Pancreas (tissue), 10 donors: ENCODE data around the gene WNT16. TPM values are rescaled to one million over a fixed set of nuclear protein-coding genes. Genes with fewer than 3 reads are reported as not detected.

ENCODE experiments used
- ATAC-seq, 4 donors: fragments of 200-7000 bp; cut with Tn5 transposase; one replicate each; pipeline versions ENCODE4 v1.8.0 to v1.9.1; 2020; ENCODE audit warnings: mild to moderate bottlenecking in 4 of 4, moderate library complexity in 4 of 4
- DNase-seq, 6 donors: peaks; one replicate each; pipeline ENCODE4 v3.0.0-alpha.2; 2020
- FAIRE-seq: peaks from 2 replicates; lab custom pipeline; 2012; peaks lifted over from hg19 to GRCh38; lab: Jason Lieb, UNC
- H3K27ac ChIP-seq, 4 donors: fragments of 200-600 bp; sonication (generic); 1 replicate in 3 of 4; 2 replicates in 1 of 4; pipeline versions ENCODE4 v1.5.0 to v1.8.0; 2020
- H3K27me3 ChIP-seq, 4 donors: fragments of 200-600 bp; one replicate each; pipeline ENCODE4 v1.8.0; 2021
- H3K36me3 ChIP-seq, 3 donors: fragments of 200-600 bp; sonication (generic) in 1 of 3; one replicate each; pipeline versions ENCODE4 v1.5.0 to v1.8.0; 2020 to 2021
- H3K4me1 ChIP-seq, 3 donors: fragments of 200-600 bp; one replicate each; pipeline ENCODE4 v1.8.0; 2021
- H3K4me3 ChIP-seq, 4 donors: fragments of 200-600 bp; sonication (generic) in 2 of 4; one replicate each; pipeline versions ENCODE4 v1.5.0 to v1.8.0; 2020 to 2021
- H3K9me3 ChIP-seq, 4 donors: fragments of 200-600 bp; one replicate each; pipeline ENCODE4 v1.8.0; 2021
- CTCF ChIP-seq, 4 donors: fragments of 200-600 bp; sonication (generic) in 3 of 4; IDR thresholded peaks; one replicate each; pipeline versions ENCODE4 v1.5.0 to v1.8.0; 2021; ENCODE audit warnings: antibody characterized with exemption in 4 of 4
- WGBS, 2 donors: extraction: QIAGEN DNeasy Blood & Tissue Kit; methylation state at CpG; one replicate each; pipeline ENCODE4 v1.1.7; 2013; 5-methylcytosine and 5-hydroxymethylcytosine counted together
- intact Hi-C, 3 donors: fragments of 100-400 bp; cut with DNase I; formaldehyde crosslinking; loops; one replicate each; pipeline versions ENCODE4 v1.11.1 to v1.14.2; 2022
- polyA plus RNA-seq, 2 donors: library from polyadenylated mRNA; stranded (reverse); fragments of 200-250 nt; gene quantifications; one replicate each; pipeline ENCODE4 v1.2.3, GENCODE V29; 2013
- total RNA-seq, 6 donors: library from RNA; stranded (reverse); fragmentation: NEBNext Ultra II Directional in 4 of 6; extraction: Animal tissue kit (Norgen Biotek cat#: 25700) in 4 of 6; gene quantifications; one replicate each; pipeline versions ENCODE4 v1.2.1 to v1.2.4, GENCODE V29; 2021 to 2023
- donor health status: healthy with polysubstance abuse.
- donor health status: DM: no; HTN: no; CAD: no; lungs with moderate emphysema.
- donor health status: DM: no; HTN: no; CAD: no.
- donor health status: control.
- donor health status: control.
- donor health status: Bipolar disorder and iron deficiency.
- donor health status: DM: yes; HTN: yes; CAD: no.
- donor health status: DM: no; HTN: no; CAD: no.
- donor health status: DM: no; HTN: no; CAD: no.
- donor health status: DM: yes; HTN: yes; CAD: no.

Gene WNT16
- total and polyA plus RNA-seq, 8 donors = 0.05 to 0.06 TPM; not detected in 6

- H3K4me3 ChIP-seq = no peak overlapping the region
- no peaks in the 10 kb centered on the region for H3K4me1 ChIP-seq
- H3K27me3 ChIP-seq = peaks cover 0 to 3% (median 0%) of the 10 kb centered on the region in 4 donors
- H3K36me3 ChIP-seq = no peaks in the 10 kb centered on the region
- H3K9me3 ChIP-seq = no peaks in the 10 kb centered on the region
- DNase-seq = no peak
- intact Hi-C loops = no loop called here
- H3K27ac ChIP-seq = no peak overlapping the region
- no peak for TF ChIP-seq CTCF (IDR thresholded peaks at IDR 0.05)
- ATAC-seq = peak in 1 of 4 donors; percentile 28
- no peak for FAIRE-seq
Measured at GRCh38 chr7:121341933-121342332, 13.1 kb downstream of the WNT16 start.

DNA sequence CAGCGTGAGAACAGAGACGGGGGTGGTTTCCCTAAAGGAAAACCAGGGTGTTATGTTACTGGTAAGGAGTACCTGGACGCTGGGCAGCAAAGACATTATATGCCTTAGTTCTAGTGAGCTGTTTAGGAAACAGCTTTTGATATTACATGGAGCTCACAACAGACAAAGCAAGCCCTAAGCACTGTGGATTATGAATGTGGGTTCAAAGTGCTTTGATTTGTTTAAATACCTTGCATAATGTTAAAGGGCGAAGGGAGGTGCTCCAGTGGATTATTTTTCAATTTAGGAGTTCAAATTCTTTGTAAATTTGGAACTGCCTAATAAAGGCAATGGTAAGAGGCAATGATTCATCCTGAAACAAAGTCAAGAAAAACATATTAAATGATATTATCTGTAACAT, 13.8 kb downstream of the WNT16 start:
- no peak for FAIRE-seq
- WGBS, 2 donors = 93 to 96% methylated on average over 4 of the region's 4 CpGs
- H3K4me1 ChIP-seq = no peaks in the 10 kb centered on the region

GRCh38 chr7:121343302-121343701, 14.5 kb downstream of the WNT16 start:
- no peak for ATAC-seq

More for the DNA sequence above, 13.8 kb downstream of the WNT16 start:
- no peak for TF ChIP-seq CTCF (IDR thresholded peaks at IDR 0.05)
- ATAC-seq = no peak
- no peak overlapping the region for H3K4me3 ChIP-seq
- H3K27me3 ChIP-seq = peaks cover 0 to 3% (median 0%) of the 10 kb centered on the region in 4 donors
- no peaks in the 10 kb centered on the region for H3K36me3 ChIP-seq
- intact Hi-C loops = no loop called here
- no peaks in the 10 kb centered on the region for H3K9me3 ChIP-seq
- no peak overlapping the region for H3K27ac ChIP-seq
- DNase-seq = no peak

DNA sequence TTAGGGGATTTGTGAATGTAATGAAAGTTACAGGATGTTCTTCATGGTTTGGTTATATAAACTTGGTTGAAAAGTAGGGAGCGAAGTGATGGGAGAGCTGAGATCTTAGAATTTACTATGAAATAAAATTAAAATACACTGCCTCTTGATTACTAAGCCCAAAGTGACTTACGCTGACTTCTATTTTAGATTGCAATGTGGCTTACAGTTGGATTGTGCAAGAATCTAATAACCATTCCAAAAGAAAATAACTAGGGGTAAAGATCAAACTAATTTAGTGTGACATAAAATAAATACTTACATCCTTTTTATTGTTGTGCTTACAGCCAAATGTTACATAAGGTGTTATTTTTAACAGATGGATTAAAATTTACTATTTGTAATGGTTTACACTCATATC, 15.3 kb downstream of the WNT16 start:
- H3K4me3 ChIP-seq = no peak overlapping the region
- FAIRE-seq = no peak
- H3K9me3 ChIP-seq = no peaks in the 10 kb centered on the region
- TF ChIP-seq CTCF (IDR thresholded peaks at IDR 0.05) = no peak
- peaks cover 0 to 3% (median 0%) of the 10 kb centered on the region in 4 donors for H3K27me3 ChIP-seq
- DNase-seq = no peak
- no peaks in the 10 kb centered on the region for H3K4me1 ChIP-seq
- 94% methylated on average over 2 of the region's 2 CpGs for WGBS, 2 donors
- no peaks in the 10 kb centered on the region for H3K36me3 ChIP-seq
- ATAC-seq = no peak
- intact Hi-C loops = no loop called here
- H3K27ac ChIP-seq = no peak overlapping the region

More at GRCh38 chr7:121343302-121343701, 14.5 kb downstream of the WNT16 start:
- Histone ChIP-seq H3K27ac (no peak overlapping the region), H3K4me1 (no peaks in the 10 kb centered on the region), H3K27me3 (peaks cover 0 to 3% (median 0%) of the 10 kb centered on the region in 4 donors), H3K36me3 (no peaks in the 10 kb centered on the region), H3K9me3 (no peaks in the 10 kb centered on the region), H3K4me3 (no peak overlapping the region)
- intact Hi-C loops = no loop called here
- FAIRE-seq (no peak), DNase-seq (no peak)
- 75 to 80% methylated on average over 3 of the region's 3 CpGs for WGBS, 2 donors
- TF ChIP-seq CTCF (IDR thresholded peaks at IDR 0.05) = no peak

DNA sequence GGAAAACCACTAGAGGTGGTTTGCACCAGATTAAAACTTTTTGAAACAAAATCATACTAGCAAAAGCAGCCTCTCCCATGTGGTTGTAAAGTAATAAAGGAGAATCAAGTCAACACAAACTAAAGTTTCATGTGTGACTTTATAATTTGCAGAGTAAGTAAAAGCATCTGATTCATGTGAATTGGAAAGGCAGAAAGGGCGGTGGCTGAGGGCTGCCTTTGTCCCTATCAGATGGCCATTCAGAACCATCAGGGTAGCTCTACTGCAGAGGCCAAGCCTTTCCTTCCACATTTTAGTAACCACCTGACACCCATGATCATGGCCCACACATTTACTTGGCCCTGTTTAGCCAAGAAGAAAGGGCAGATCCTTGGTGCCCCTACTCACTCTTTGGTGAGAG, 15.7 kb downstream of the WNT16 start:
- DNase-seq (no peak), ATAC-seq (no peak), FAIRE-seq (no peak)
- WGBS, 2 donors = 92 to 95% methylated on average over 1 of the region's 1 CpG
- Histone ChIP-seq H3K4me1 (no peaks in the 10 kb centered on the region), H3K27me3 (peaks cover 0 to 3% (median 0%) of the 10 kb centered on the region in 4 donors), H3K27ac (no peak overlapping the region), H3K9me3 (no peaks in the 10 kb centered on the region), H3K4me3 (no peak overlapping the region), H3K36me3 (no peaks in the 10 kb centered on the region)
- no peak for TF ChIP-seq CTCF (IDR thresholded peaks at IDR 0.05)
- intact Hi-C loops = no loop called here
